Caco-2 (cell line): ENCODE measurements around the gene CSNK1A1. TPM values are rescaled to one million over a fixed set of nuclear protein-coding genes. Genes with fewer than 3 reads are reported as not detected.
A peak's percentile ranks its signal among the peaks of the same experiment; 100 is the strongest.
"Not testable (repeated sequence)": the region's sequence is repeated elsewhere in the genome, so short reads cannot be mapped to it uniquely, and the experiment has no call there.

ENCODE experiments used
- BruUV-seq: library from RNA; stranded (reverse); fragments of 400-500 nt; replicated peaks from 2 replicates; lab custom pipeline; 2021; lab: Mats Ljungman, UMichigan
- CTCF ChIA-PET: fragments of 300-600 bp; sonication (Branson Sonifier 250); formaldehyde crosslinking; loops from one replicate; lab custom pipeline; 2022; ENCODE audit warnings: antibody characterized with exemption; lab: Charles Lee
- POLR2A ChIA-PET: fragments of 300-600 bp; sonication (Branson Sonifier 250); formaldehyde crosslinking; loops from one replicate; lab custom pipeline; 2022; ENCODE audit warnings: antibody characterized with exemption; lab: Charles Lee
- DNase-seq, 2 experiments: peaks; one replicate each; pipeline versions ENCODE4 v3.0.0 to v3.0.0-alpha.2; 2020 to 2022
- H3K27me3 ChIP-seq: replicated peaks from 2 replicates; pipeline ENCODE4 v1.6.0; 2011; ENCODE audit warnings: low read length; ENCODE audit not compliant: control insufficient read depth, insufficient read depth
- H3K36me3 ChIP-seq: 2 replicates; pipeline ENCODE4 v1.5.1; 2011; ENCODE audit warnings: low read length; ENCODE audit not compliant: control insufficient read depth, insufficient read depth
- H3K4me1 ChIP-seq: fragments of 250-450 bp; sonication (Bioruptor Pico); 2 replicates; pipeline ENCODE4 v1.5.1; 2020; ENCODE audit warnings: mild to moderate bottlenecking
- H3K4me3 ChIP-seq: 2 replicates; pipeline ENCODE4 v1.5.1; 2011; ENCODE audit warnings: low read depth, mild to moderate bottlenecking, control low read depth, low read length
- H3K9me3 ChIP-seq: fragments of 250-450 bp; sonication (Bioruptor Pico); 2 replicates; pipeline ENCODE4 v1.5.1; 2020; ENCODE audit warnings: mild to moderate bottlenecking, moderate library complexity
- H3K27ac Mint-ChIP-seq: one replicate; pipeline ENCODE4 v1.8.0; 2022; ENCODE audit warnings: mixed read lengths; ENCODE audit not compliant: unreplicated experiment
- H3K27me3 Mint-ChIP-seq: one replicate; pipeline ENCODE4 v1.8.0; 2022; ENCODE audit warnings: mixed read lengths; ENCODE audit not compliant: insufficient read depth, unreplicated experiment
- H3K36me3 Mint-ChIP-seq: one replicate; pipeline ENCODE4 v1.8.0; 2022; ENCODE audit warnings: mild to moderate bottlenecking, mixed read lengths; ENCODE audit not compliant: insufficient read depth, unreplicated experiment
- H3K4me1 Mint-ChIP-seq: one replicate; pipeline ENCODE4 v1.8.0; 2022; ENCODE audit warnings: low read depth, mixed read lengths; ENCODE audit not compliant: unreplicated experiment
- H3K4me3 Mint-ChIP-seq: one replicate; pipeline ENCODE4 v1.8.0; 2022; ENCODE audit warnings: mild to moderate bottlenecking, moderate library complexity, mixed read lengths; ENCODE audit not compliant: unreplicated experiment
- H3K9me3 Mint-ChIP-seq: one replicate; pipeline ENCODE4 v1.8.0; 2022; ENCODE audit warnings: mixed read lengths; ENCODE audit not compliant: unreplicated experiment
- intact Hi-C: fragments of 100-400 bp; cut with micrococcal nuclease; formaldehyde crosslinking; loops from one replicate; pipeline ENCODE4 v1.10.0; 2022; ENCODE audit not compliant: unreplicated experiment
- total RNA-seq: library from RNA; stranded (reverse); gene quantifications from 2 replicates; pipeline ENCODE4 v1.2.3, GENCODE V29; 2022
- TF ChIP-seq, protein P1 (sequence below), 2 experiments: fragments of 200-600 bp in 1 of 2; IDR thresholded peaks; 1 replicate in 1 of 2; 2 replicates in 1 of 2; pipeline versions ENCODE4 v1.5.1 to v1.8.0; 2011 to 2022; ENCODE audit warnings: antibody characterized with exemption in 1 of 2, control low read depth in 1 of 2, inconsistent platforms in 1 of 2, low read depth in 1 of 2, low read length in 1 of 2, mild to moderate bottlenecking in 1 of 2, moderate library complexity in 1 of 2; ENCODE audit not compliant: insufficient read depth in 1 of 2, severe bottlenecking in 1 of 2, unreplicated experiment in 1 of 2

The CSNK1A1 gene
- total RNA-seq, 1 experiment from 2014 or later = 264 TPM

- Histone ChIP-seq H3K4me1 (peaks cover 23% of the 10 kb centered on the region), H3K27me3 (no peaks in the 10 kb centered on the region), H3K9me3 (no peaks in the 10 kb centered on the region), H3K4me3 (no peak overlapping the region), H3K36me3 (no peaks in the 10 kb centered on the region)
- H3K4me3 Mint-ChIP-seq = no peak overlapping the region
- H3K27me3 Mint-ChIP-seq = no peaks in the 10 kb centered on the region
- no peak for DNase-seq
- peaks cover 9% of the 10 kb centered on the region for H3K4me1 Mint-ChIP-seq
- no peaks in the 10 kb centered on the region for H3K36me3 Mint-ChIP-seq
- TF ChIP-seq, protein P1, sequence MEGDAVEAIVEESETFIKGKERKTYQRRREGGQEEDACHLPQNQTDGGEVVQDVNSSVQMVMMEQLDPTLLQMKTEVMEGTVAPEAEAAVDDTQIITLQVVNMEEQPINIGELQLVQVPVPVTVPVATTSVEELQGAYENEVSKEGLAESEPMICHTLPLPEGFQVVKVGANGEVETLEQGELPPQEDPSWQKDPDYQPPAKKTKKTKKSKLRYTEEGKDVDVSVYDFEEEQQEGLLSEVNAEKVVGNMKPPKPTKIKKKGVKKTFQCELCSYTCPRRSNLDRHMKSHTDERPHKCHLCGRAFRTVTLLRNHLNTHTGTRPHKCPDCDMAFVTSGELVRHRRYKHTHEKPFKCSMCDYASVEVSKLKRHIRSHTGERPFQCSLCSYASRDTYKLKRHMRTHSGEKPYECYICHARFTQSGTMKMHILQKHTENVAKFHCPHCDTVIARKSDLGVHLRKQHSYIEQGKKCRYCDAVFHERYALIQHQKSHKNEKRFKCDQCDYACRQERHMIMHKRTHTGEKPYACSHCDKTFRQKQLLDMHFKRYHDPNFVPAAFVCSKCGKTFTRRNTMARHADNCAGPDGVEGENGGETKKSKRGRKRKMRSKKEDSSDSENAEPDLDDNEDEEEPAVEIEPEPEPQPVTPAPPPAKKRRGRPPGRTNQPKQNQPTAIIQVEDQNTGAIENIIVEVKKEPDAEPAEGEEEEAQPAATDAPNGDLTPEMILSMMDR (IDR thresholded peaks at IDR 0.05; ENCODE audit: insufficient read depth in 1 of 2, low read depth in 1 of 2, low read length in 1 of 2, severe bottlenecking in 1 of 2, unreplicated experiment in 1 of 2) = no peak
- intact Hi-C loops = no loop called here
- no peaks in the 10 kb centered on the region for H3K9me3 Mint-ChIP-seq
- H3K27ac Mint-ChIP-seq = no peak overlapping the region
- POLR2A ChIA-PET = no interaction called here
- CTCF ChIA-PET = no interaction called here
- no TSS peak for BruUV-seq
These were observed 16.0 kb upstream of the CSNK1A1 start for GRCh38 chr5:149567226-149567625.

DNA sequence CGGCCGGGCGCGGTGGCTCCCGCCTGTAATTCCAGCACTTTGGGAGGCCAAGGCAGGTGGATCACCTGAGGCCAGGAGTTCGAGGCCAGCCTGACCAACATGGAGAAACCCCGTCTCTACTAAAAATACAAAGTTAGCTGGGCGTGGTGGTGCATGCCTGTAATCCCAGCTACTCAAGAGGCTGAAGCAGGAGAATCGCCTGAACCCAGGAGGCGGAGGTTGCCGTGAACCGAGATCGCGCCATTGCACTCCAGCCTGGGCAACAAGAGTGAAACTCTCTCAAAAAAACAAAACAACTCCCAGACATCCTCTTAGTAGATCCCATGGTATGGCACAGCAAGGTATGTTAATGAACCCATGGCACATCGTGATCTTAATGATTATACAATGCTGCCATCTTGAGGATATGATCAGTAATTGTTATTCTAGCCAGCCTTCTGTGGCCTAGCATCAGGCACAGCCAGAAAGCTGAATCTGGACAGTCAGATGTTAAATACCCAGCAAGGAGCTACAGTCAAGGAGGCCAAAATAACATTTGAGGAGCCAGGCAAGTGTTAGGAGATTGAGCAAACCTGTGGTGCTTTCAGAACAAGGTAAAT is 13.4 kb upstream of the CSNK1A1 start:
- H3K36me3 ChIP-seq, H3K4me3 Mint-ChIP-seq, H3K9me3 ChIP-seq, BruUV-seq, H3K36me3 Mint-ChIP-seq, H3K9me3 Mint-ChIP-seq, H3K27me3 Mint-ChIP-seq, H3K4me3 ChIP-seq, H3K27ac Mint-ChIP-seq, H3K27me3 ChIP-seq: not testable (repeated sequence)
- ChIA-PET POLR2A (interaction anchor here (0.6 kb wide), 1 partner anchor 396 kb away, joined by 3 read pairs; the partner anchor contains the start of gene SLC26A2), CTCF (interaction anchor here (0.6 to 1.3 kb wide), 13 partner anchors 13 to 719 kb away, joined by 3 to 7 read pairs (median 3); partner anchors contain the start of genes CSNK1A1 and PCYOX1L)
- DNase-seq = peak in 1 of 2 experiments; percentile 58
- TF ChIP-seq, protein P1 (IDR thresholded peaks at IDR 0.05; ENCODE audit: insufficient read depth in 1 of 2, low read depth in 1 of 2, low read length in 1 of 2, severe bottlenecking in 1 of 2, unreplicated experiment in 1 of 2) = peak; percentile 30 to 64
- intact Hi-C loops = loop anchor here (1.0 to 2.0 kb wide), 4 partner anchors 54 to 247 kb away; no protein-coding TSS in a partner anchor
- H3K4me1 Mint-ChIP-seq = peaks cover 18% of the 10 kb centered on the region
- H3K4me1 ChIP-seq = peaks cover 33% of the 10 kb centered on the region

- H3K27ac Mint-ChIP-seq = peak overlapping the region; percentile 23
- TF ChIP-seq, protein P1 (IDR thresholded peaks at IDR 0.05; ENCODE audit: insufficient read depth in 1 of 2, low read depth in 1 of 2, low read length in 1 of 2, severe bottlenecking in 1 of 2, unreplicated experiment in 1 of 2) = no peak
- no peak for DNase-seq
- H3K4me1 Mint-ChIP-seq = peaks cover 18% of the 10 kb centered on the region
- no peaks in the 10 kb centered on the region for H3K27me3 Mint-ChIP-seq
- Histone ChIP-seq H3K4me1 (peaks cover 33% of the 10 kb centered on the region), H3K36me3 (no peaks in the 10 kb centered on the region), H3K4me3 (no peak overlapping the region), H3K27me3 (no peaks in the 10 kb centered on the region), H3K9me3 (no peaks in the 10 kb centered on the region)
- ChIA-PET POLR2A (no interaction called here), CTCF (interaction anchor here (0.7 to 2.6 kb wide), 4 partner anchors 12 to 195 kb away, joined by 3 to 11 read pairs (median 4); partner anchors contain the start of gene CSNK1A1)
- H3K36me3 Mint-ChIP-seq = no peaks in the 10 kb centered on the region
- no peak overlapping the region for H3K4me3 Mint-ChIP-seq
- intact Hi-C loops = no loop called here
- no TSS peak for BruUV-seq
- no peaks in the 10 kb centered on the region for H3K9me3 Mint-ChIP-seq
These were observed 12.2 kb upstream of the CSNK1A1 start for GRCh38 chr5:149563466-149563865.
